SIG-M5 treated with dmso at 0.1 percent for 504 hours (cell line): ENCODE data around the gene CTNNA3.
A peak's percentile ranks its signal among the peaks of the same experiment; 100 is the strongest.

Source experiments
- DNase-seq: peaks from one replicate; lab custom pipeline; 2025; ENCODE audit not compliant: unreplicated experiment; lab: John Stamatoyannopoulos, UW

Gene CTNNA3

GRCh38 chr10:66943590-66943989 lies 752.4 kb downstream of the CTNNA3 start:
- no peak for DNase-seq

GRCh38 chr10:66942407-66942806 lies 753.6 kb downstream of the CTNNA3 start:
- DNase-seq = no peak

GRCh38 chr10:66941491-66941890 lies 754.5 kb downstream of the CTNNA3 start:
- DNase-seq = no peak

- no peak for DNase-seq
These were observed 755.0 kb downstream of the CTNNA3 start for GRCh38 chr10:66940965-66941364.

DNA sequence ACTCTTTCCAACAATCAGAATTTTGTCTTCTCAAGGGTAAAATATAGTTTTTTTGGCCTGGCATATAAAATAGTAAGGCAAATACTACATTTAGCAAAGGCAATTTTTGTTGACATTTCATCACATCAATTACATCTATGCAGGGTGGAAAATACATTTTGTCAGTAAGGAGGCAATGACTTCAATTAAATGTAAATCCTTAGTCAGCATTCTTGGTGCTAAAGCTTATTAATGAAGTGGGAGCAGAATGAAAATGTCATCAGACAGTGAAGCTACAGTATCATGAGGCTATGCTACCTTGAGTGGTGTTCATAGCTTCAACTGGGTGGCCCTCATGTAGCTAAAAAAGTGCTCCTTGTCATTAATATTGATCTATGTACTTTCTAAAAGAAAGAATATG lies 761.3 kb downstream of the CTNNA3 start:
- no peak for DNase-seq

- no peak for DNase-seq
These were observed 764.0 kb downstream of the CTNNA3 start for GRCh38 chr10:66931949-66932343.

GRCh38 chr10:66931340-66931948 lies 764.6 kb downstream of the CTNNA3 start:
- DNase-seq = peak; percentile 51

GRCh38 chr10:66929375-66929774 lies 766.6 kb downstream of the CTNNA3 start:
- no peak for DNase-seq

- DNase-seq = no peak
These were observed 767.2 kb downstream of the CTNNA3 start for GRCh38 chr10:66928776-66929175.

- DNase-seq = no peak
These were observed 767.8 kb downstream of the CTNNA3 start for GRCh38 chr10:66927971-66928770.

GRCh38 chr10:66927251-66927935 lies 768.6 kb downstream of the CTNNA3 start:
- DNase-seq = no peak

DNA sequence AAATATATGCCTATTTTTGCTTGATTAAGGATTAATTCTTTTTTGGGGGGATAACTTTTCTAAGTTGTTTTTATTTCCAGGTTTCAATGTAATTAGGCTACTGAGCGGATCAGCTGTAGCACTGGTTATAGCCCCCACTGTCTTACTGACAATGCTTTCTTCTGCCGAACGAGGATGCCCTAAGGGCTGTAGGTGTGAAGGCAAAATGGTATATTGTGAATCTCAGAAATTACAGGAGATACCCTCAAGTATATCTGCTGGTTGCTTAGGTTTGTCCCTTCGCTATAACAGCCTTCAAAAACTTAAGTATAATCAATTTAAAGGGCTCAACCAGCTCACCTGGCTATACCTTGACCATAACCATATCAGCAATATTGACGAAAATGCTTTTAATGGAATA lies 769.2 kb downstream of the CTNNA3 start:
- no peak for DNase-seq

DNA sequence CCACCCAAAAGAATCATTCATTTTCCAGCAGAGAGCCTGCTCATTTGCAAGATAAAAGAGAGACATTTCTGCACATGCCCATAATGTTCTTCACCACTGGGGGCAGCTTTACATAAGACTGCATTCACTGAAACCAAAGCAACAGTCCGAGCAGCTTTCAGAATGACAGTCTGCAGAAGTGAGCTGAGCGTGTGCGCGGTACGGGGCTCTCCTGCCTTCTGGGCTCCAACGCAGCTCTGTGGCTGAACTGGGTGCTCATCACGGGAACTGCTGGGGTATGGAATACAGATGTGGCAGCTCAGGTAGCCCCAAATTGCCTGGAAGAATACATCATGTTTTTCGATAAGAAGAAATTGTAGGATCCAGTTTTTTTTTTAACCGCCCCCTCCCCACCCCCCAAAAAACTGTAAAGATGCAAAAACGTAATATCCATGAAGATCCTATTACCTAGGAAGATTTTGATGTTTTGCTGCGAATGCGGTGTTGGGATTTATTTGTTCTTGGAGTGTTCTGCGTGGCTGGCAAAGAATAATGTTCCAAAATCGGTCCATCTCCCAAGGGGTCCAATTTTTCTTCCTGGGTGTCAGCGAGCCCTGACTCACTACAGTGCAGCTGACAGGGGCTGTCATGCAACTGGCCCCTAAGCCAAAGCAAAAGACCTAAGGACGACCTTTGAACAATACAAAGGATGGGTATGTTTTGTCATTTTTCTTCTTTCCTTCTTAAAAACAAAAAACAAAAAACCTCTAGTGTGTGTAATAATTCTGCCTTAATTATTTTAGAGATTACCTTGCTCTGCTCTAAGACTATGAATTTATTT lies 769.9 kb downstream of the CTNNA3 start, which contains the start of gene LRRTM3:
Gene LRRTM3 (plus strand): TSS at position 141 of the 820 bp plus-strand sequence.
- DNase-seq = peak; percentile 50

GRCh38 chr10:66925373-66925772 lies 770.6 kb downstream of the CTNNA3 start:
- no peak for DNase-seq

DNA sequence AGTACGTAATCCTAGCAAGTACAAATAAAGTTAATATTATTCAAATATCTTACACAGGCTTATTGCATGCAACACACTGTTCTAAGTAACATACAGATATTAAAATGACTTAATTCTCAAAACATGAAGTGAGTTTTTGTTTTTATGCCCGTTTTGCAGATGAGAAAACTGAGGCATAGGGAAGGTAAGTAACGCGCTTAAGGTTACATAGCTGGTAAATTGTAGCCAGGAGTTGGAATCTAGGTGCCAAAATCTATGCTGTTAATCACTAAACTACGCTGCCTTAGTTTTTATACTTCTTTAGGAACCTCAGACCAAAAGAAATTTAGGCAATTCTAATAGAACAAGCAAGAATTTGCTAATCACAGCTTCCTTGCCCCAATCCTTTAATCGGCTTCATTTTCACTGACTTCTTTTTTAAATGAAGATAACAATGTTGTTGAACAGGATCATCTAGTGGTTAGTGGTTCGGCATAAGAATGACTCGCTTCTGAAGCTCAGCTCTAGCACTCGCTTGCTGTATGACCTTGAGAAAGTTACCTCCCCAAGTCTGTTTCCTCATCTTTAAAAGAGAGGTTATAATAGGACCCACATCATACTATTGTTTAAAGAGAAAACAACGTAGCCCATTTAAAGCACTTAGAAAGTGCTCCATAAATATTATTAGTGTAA lies 771.2 kb downstream of the CTNNA3 start:
- no peak for DNase-seq

DNA sequence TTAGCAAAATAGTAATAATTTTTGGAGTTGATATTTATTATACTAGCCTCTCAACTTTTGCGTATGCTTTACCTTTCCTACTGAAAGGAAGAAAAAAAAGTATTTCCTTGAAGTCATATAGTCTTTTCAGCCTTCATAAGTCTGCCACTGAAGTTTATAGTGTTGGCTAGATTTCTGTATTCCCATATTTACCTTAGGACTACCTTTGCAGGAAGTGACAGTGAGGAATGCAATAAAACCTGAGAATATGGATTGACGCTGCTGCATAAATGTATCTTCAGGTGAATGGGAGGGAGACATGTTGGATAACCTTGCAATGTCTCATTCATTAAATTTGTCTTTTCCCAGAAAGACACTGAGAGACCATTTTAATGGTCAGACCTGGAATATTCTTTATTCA lies 776.7 kb downstream of the CTNNA3 start:
- DNase-seq = no peak

GRCh38 chr10:66917104-66917503 lies 778.9 kb downstream of the CTNNA3 start:
- no peak for DNase-seq

- no peak for DNase-seq
These were observed 780.0 kb downstream of the CTNNA3 start for GRCh38 chr10:66916030-66916429.

- no peak for DNase-seq
These were observed 785.3 kb downstream of the CTNNA3 start for GRCh38 chr10:66910671-66911070.

DNA sequence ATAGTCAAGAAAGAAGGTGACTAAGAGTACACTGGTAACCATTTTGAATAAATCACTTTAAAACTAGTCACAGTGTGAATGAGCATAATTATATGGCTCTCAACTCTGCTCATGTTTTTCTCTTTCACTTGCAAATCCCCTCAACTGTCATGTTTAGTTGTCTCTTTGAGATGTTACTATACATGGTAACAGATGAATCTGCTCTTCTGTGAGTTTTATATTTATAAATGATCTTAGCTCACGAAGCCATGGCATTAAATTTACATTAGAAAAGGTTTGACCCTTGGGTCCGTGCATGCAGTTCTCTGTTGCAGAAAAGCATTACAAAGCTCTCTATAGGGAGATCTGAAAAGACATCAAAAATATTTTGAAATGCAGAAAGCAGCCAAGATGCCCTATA lies 803.1 kb downstream of the CTNNA3 start:
- no peak for DNase-seq

- no peak for DNase-seq
These were observed 807.8 kb downstream of the CTNNA3 start for GRCh38 chr10:66888237-66888636.
